Breast epithelium (tissue), 4 donors: Measurements from ENCODE around the gene CACNB2. TPM values are rescaled to one million over a fixed set of nuclear protein-coding genes. Genes with fewer than 3 reads are reported as not detected.
"Not testable (repeated sequence)": the region's sequence is repeated elsewhere in the genome, so short reads cannot be mapped to it uniquely, and the experiment has no call there.

ENCODE experiments used
- DNase-seq, 2 donors: peaks; one replicate each; pipeline ENCODE4 v3.0.0-alpha.2; 2019; ENCODE audit warnings: low spot score in 2 of 2
- H3K27ac ChIP-seq, 2 donors: fragments of 200-600 bp; sonication (generic) in 1 of 2; one replicate each; pipeline ENCODE4 v1.5.1; 2016 to 2019; ENCODE audit warnings: mild to moderate bottlenecking in 1 of 2
- H3K27me3 ChIP-seq, 2 donors: fragments of 200-600 bp; sonication (generic) in 1 of 2; one replicate each; pipeline versions ENCODE4 v1.5.1 to v1.6.0; 2017 to 2019; ENCODE audit warnings: control low read depth in 1 of 2, mild to moderate bottlenecking in 1 of 2
- H3K36me3 ChIP-seq: fragments of 200-600 bp; one replicate; pipeline ENCODE4 v1.5.1; 2019
- H3K4me1 ChIP-seq, 2 donors: fragments of 200-600 bp; sonication (generic); one replicate each; pipeline ENCODE4 v1.5.1; 2016 to 2019; ENCODE audit warnings: control low read depth in 1 of 2
- H3K4me3 ChIP-seq, 3 donors: fragments of 200-600 bp; sonication (generic); 1 replicate in 2 of 3; 2 replicates in 1 of 3; pipeline ENCODE4 v1.5.1; 2016 to 2019; ENCODE audit warnings: mild to moderate bottlenecking in 3 of 3, moderate library complexity in 2 of 3
- H3K9me3 ChIP-seq, 2 donors: fragments of 200-600 bp; sonication (generic) in 1 of 2; one replicate each; pipeline ENCODE4 v1.5.1; 2016 to 2019; ENCODE audit warnings: control low read depth in 1 of 2
- POLR2A ChIP-seq: fragments of 450-650 bp; IDR thresholded peaks from one replicate; pipeline ENCODE4 v1.6.1; 2016; ENCODE audit warnings: antibody characterized with exemption, mild to moderate bottlenecking, moderate library complexity
- POLR2AphosphoS5 ChIP-seq, 3 donors: sonication (generic); formaldehyde crosslinking; IDR thresholded peaks; one replicate each; pipeline ENCODE4 v1.6.1; 2017; ENCODE audit warnings: antibody characterized with exemption in 3 of 3
- intact Hi-C: fragments of 100-400 bp; cut with DNase I; formaldehyde crosslinking; loops from one replicate; pipeline ENCODE4 v1.15.1; 2023; ENCODE audit warnings: low total_unique reads
- total RNA-seq, 3 donors: library from RNA; depleted of rRNA; stranded (reverse); fragments of >200 nt; gene quantifications; one replicate each; pipeline ENCODE4 v1.1.0, GENCODE V29; 2016
- TF ChIP-seq, protein P1 (sequence below), 3 donors: fragments of 450-650 bp; IDR thresholded peaks; one replicate each; pipeline ENCODE4 v1.5.1; 2016 to 2017; ENCODE audit warnings: antibody characterized with exemption in 3 of 3, mild to moderate bottlenecking in 3 of 3, moderate library complexity in 3 of 3

Gene CACNB2
- total RNA-seq, 3 donors from 2014 or later: 0.48 to 8.9 (median 7.5) TPM

- Histone ChIP-seq H3K9me3 (no peaks in the 10 kb centered on the region), H3K27me3 (peaks cover 0 to 8% of the 10 kb centered on the region in 2 donors), H3K4me1 (no peaks in the 10 kb centered on the region), H3K4me3 (no peak overlapping the region), H3K36me3 (no peaks in the 10 kb centered on the region), H3K27ac (no peak overlapping the region)
- intact Hi-C loops: no loop called here
- no peak for TF ChIP-seq POLR2AphosphoS5 (IDR thresholded peaks at IDR 0.05)
- TF ChIP-seq POLR2A: no peak
- TF ChIP-seq, protein P1, sequence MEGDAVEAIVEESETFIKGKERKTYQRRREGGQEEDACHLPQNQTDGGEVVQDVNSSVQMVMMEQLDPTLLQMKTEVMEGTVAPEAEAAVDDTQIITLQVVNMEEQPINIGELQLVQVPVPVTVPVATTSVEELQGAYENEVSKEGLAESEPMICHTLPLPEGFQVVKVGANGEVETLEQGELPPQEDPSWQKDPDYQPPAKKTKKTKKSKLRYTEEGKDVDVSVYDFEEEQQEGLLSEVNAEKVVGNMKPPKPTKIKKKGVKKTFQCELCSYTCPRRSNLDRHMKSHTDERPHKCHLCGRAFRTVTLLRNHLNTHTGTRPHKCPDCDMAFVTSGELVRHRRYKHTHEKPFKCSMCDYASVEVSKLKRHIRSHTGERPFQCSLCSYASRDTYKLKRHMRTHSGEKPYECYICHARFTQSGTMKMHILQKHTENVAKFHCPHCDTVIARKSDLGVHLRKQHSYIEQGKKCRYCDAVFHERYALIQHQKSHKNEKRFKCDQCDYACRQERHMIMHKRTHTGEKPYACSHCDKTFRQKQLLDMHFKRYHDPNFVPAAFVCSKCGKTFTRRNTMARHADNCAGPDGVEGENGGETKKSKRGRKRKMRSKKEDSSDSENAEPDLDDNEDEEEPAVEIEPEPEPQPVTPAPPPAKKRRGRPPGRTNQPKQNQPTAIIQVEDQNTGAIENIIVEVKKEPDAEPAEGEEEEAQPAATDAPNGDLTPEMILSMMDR (IDR thresholded peaks at IDR 0.05): no peak
- no peak for DNase-seq
Measured at GRCh38 chr10:18144396-18144795, 4.2 kb downstream of the CACNB2 start.

DNA sequence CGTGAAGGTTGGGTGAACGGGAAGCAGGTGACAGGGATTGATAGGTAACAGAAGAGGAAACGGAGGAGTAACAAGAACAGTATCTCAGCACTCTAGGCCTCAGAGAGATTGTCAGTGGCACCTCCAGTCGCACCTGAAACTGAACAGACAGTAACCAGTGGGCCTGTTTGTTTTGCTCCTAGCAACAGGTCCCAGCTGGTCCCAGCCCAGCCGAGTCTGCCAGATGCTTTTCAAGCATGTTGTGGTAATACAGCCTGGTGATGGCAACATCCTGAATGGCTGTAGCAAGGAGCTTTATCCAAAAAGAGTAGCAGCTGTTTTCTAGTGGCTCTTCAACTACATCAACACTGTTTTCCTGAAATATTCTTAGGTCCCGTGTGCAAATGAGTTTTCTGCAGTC, 4.7 kb downstream of the CACNB2 start:
- Histone ChIP-seq H3K27ac (no peak overlapping the region), H3K36me3 (no peaks in the 10 kb centered on the region), H3K27me3 (peaks cover 0 to 6% of the 10 kb centered on the region in 2 donors), H3K9me3 (no peaks in the 10 kb centered on the region), H3K4me3 (no peak overlapping the region), H3K4me1 (no peaks in the 10 kb centered on the region)
- TF ChIP-seq, protein P1 (IDR thresholded peaks at IDR 0.05): no peak
- no peak for TF ChIP-seq POLR2A
- TF ChIP-seq POLR2AphosphoS5 (IDR thresholded peaks at IDR 0.05): no peak
- intact Hi-C loops: no loop called here
- DNase-seq: no peak

DNA sequence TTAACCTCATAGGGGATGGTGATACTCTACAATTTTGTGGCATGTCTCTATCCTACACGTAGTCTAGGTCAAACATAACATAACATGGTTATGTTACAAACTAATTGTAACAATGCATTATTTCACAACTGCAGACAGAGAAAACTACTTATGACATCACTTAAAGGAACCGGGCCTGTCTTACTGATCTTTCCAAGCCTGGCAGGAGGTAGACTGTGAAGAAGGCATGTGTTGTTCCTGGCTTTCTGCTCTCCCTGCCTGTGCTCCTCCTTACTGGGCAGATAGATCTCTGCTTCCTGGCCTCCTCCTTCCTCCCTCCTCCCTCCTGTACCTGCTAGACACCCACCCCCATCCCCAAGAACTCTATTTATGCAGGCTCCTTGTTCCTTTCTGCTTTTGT, 5.4 kb downstream of the CACNB2 start:
- Histone ChIP-seq H3K27me3 (peaks cover 0 to 6% of the 10 kb centered on the region in 2 donors), H3K9me3 (no peaks in the 10 kb centered on the region), H3K4me3 (no peak overlapping the region), H3K4me1 (no peaks in the 10 kb centered on the region), H3K27ac (no peak overlapping the region), H3K36me3 (no peaks in the 10 kb centered on the region)
- intact Hi-C loops: no loop called here
- no peak for DNase-seq
- TF ChIP-seq POLR2A (no peak), POLR2AphosphoS5 (IDR thresholded peaks at IDR 0.05) (no peak)
- TF ChIP-seq, protein P1 (IDR thresholded peaks at IDR 0.05): no peak

GRCh38 chr10:18149196-18149800, 9.1 kb downstream of the CACNB2 start:
- no peaks in the 10 kb centered on the region for H3K36me3 ChIP-seq
- intact Hi-C loops: no loop called here
- H3K27me3 ChIP-seq: no peaks in the 10 kb centered on the region
- no peaks in the 10 kb centered on the region for H3K4me1 ChIP-seq
- no peak overlapping the region for H3K27ac ChIP-seq
- H3K9me3 ChIP-seq: no peaks in the 10 kb centered on the region
- H3K4me3 ChIP-seq: no peak overlapping the region
- TF ChIP-seq, protein P1 (IDR thresholded peaks at IDR 0.05): no peak
- TF ChIP-seq POLR2A: no peak
- no peak for TF ChIP-seq POLR2AphosphoS5 (IDR thresholded peaks at IDR 0.05)
- no peak for DNase-seq

DNA sequence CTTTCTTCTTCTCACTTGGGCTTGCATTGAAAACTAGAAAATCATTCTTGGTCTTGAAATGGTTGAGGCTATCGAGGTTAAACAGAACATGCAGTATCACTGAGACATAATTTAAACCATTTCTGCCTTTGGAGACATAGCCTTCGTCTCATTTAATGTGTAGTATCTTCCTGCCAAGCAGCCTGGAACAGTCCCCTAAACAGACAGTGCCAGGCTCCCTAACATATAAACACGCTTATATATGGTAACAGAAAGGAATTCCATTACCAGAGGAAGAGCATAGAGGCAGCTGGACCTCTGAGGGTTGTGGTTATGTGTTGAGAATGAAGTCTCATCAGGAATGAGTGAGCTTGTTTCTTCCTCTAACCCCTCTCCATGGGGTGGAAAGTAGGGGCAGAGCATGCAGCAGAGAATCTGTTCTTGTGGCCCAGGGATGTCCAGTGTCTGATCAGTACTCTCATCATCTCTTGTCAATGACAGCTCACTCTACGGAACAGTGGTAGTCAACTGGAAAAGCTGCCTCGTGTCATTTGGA, 11.2 kb downstream of the CACNB2 start:
- Histone ChIP-seq H3K9me3 (no peaks in the 10 kb centered on the region), H3K4me1 (no peaks in the 10 kb centered on the region), H3K27ac (no peak overlapping the region), H3K36me3 (no peaks in the 10 kb centered on the region), H3K4me3 (no peak overlapping the region), H3K27me3 (no peaks in the 10 kb centered on the region)
- intact Hi-C loops: no loop called here
- TF ChIP-seq POLR2AphosphoS5 (IDR thresholded peaks at IDR 0.05): no peak
- no peak for TF ChIP-seq POLR2A
- TF ChIP-seq, protein P1 (IDR thresholded peaks at IDR 0.05): no peak
- DNase-seq: no peak

DNA sequence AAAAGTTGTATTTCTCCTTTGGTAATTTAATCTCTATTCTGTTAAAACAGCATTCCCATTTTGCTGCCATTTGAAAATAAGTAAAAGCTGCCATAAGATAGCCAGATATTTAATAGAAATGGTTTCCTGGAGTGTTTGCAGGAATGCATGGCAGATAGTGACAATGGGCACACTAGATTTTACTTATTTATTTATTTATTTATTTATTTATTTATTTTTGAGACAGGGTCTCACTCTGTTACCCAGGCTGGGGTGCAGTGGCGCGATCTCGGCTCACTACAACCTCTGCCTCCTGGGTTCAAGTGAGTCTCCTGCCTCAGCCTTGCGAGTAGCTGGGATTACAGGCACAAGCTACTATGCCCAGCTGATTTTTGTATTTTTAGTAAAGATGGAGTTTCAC, 13.2 kb downstream of the CACNB2 start:
- H3K4me3 ChIP-seq, intact Hi-C loops, H3K27ac ChIP-seq, H3K4me1 ChIP-seq, DNase-seq, H3K27me3 ChIP-seq, H3K36me3 ChIP-seq, H3K9me3 ChIP-seq: not testable (repeated sequence)
